ENCODE measurements around the gene PPP1R2. TPM values are rescaled to one million over a fixed set of nuclear protein-coding genes. Genes with fewer than 3 reads are reported as not detected.

The PPP1R2 gene
- total RNA-seq, 1 donor = 203 TPM

- peaks cover 3% of the 10 kb centered on the region for H3K27me3 ChIP-seq (ENCODE audit: insufficient read depth, low read length)
- DNase-seq (ENCODE audit: insufficient read length, low spot score, missing footprints) = no peak
- no peaks in the 10 kb centered on the region for H4K20me1 ChIP-seq (ENCODE audit: insufficient read depth, low read length)
- H3K36me3 ChIP-seq (ENCODE audit: insufficient read depth, low read length) = no peaks in the 10 kb centered on the region
- H2AFZ ChIP-seq (ENCODE audit: low read length) = no peak overlapping the region
- H3K4me1 ChIP-seq (ENCODE audit: insufficient read depth, low read length) = peaks cover 22% of the 10 kb centered on the region
- TF ChIP-seq CTCF (IDR thresholded peaks at IDR 0.05; ENCODE audit: extremely low read depth, low read depth, low read length) = no peak
- no peak overlapping the region for H3K4me3 ChIP-seq (ENCODE audit: insufficient read depth, low read length)
- H3K4me2 ChIP-seq (ENCODE audit: insufficient read depth, low read length) = no peak overlapping the region
- H3K79me2 ChIP-seq (ENCODE audit: insufficient read depth, low read length) = no peaks in the 10 kb centered on the region
- no peak overlapping the region for H3K27ac ChIP-seq (ENCODE audit: low read depth, low read length)
- H3K9me3 ChIP-seq (ENCODE audit: low read depth, low read length) = no peaks in the 10 kb centered on the region
Measured at GRCh38 chr3:195548987-195549386, 5.9 kb upstream of the PPP1R2 start.

GRCh38 chr3:195548501-195548900 lies 5.4 kb upstream of the PPP1R2 start:
- no peak for DNase-seq (ENCODE audit: insufficient read length, low spot score, missing footprints)
- H3K27me3 ChIP-seq (ENCODE audit: insufficient read depth, low read length) = peaks cover 3% of the 10 kb centered on the region
- no peaks in the 10 kb centered on the region for H3K9me3 ChIP-seq (ENCODE audit: low read depth, low read length)
- no peaks in the 10 kb centered on the region for H3K36me3 ChIP-seq (ENCODE audit: insufficient read depth, low read length)
- no peak for TF ChIP-seq CTCF (IDR thresholded peaks at IDR 0.05; ENCODE audit: extremely low read depth, low read depth, low read length)
- H3K4me2 ChIP-seq (ENCODE audit: insufficient read depth, low read length) = no peak overlapping the region
- H4K20me1 ChIP-seq (ENCODE audit: insufficient read depth, low read length) = no peaks in the 10 kb centered on the region
- H3K79me2 ChIP-seq (ENCODE audit: insufficient read depth, low read length) = no peaks in the 10 kb centered on the region
- peaks cover 26% of the 10 kb centered on the region for H3K4me1 ChIP-seq (ENCODE audit: insufficient read depth, low read length)
- no peak overlapping the region for H3K4me3 ChIP-seq (ENCODE audit: insufficient read depth, low read length)
- H2AFZ ChIP-seq (ENCODE audit: low read length) = no peak overlapping the region
- H3K27ac ChIP-seq (ENCODE audit: low read depth, low read length) = no peak overlapping the region

- Histone ChIP-seq H2AFZ (ENCODE audit: low read length) (no peak overlapping the region), H3K4me2 (ENCODE audit: insufficient read depth, low read length) (no peak overlapping the region), H3K36me3 (ENCODE audit: insufficient read depth, low read length) (no peaks in the 10 kb centered on the region), H3K27ac (ENCODE audit: low read depth, low read length) (no peak overlapping the region), H3K4me1 (ENCODE audit: insufficient read depth, low read length) (peaks cover 28% of the 10 kb centered on the region), H3K27me3 (ENCODE audit: insufficient read depth, low read length) (peaks cover 3% of the 10 kb centered on the region), H3K9me3 (ENCODE audit: low read depth, low read length) (no peaks in the 10 kb centered on the region), H3K4me3 (ENCODE audit: insufficient read depth, low read length) (no peak overlapping the region), H3K79me2 (ENCODE audit: insufficient read depth, low read length) (no peaks in the 10 kb centered on the region), H4K20me1 (ENCODE audit: insufficient read depth, low read length) (no peaks in the 10 kb centered on the region)
- DNase-seq (ENCODE audit: insufficient read length, low spot score, missing footprints) = no peak
- TF ChIP-seq CTCF (IDR thresholded peaks at IDR 0.05; ENCODE audit: extremely low read depth, low read depth, low read length) = no peak
Measured at GRCh38 chr3:195548006-195548405, 4.9 kb upstream of the PPP1R2 start.

- Histone ChIP-seq H3K4me2 (ENCODE audit: insufficient read depth, low read length) (peak overlapping the region; percentile 56), H4K20me1 (ENCODE audit: insufficient read depth, low read length) (peaks cover 12% of the 10 kb centered on the region), H3K79me2 (ENCODE audit: insufficient read depth, low read length) (peaks cover 18% of the 10 kb centered on the region), H3K9me3 (ENCODE audit: low read depth, low read length) (no peaks in the 10 kb centered on the region), H3K27me3 (ENCODE audit: insufficient read depth, low read length) (peaks cover 3% of the 10 kb centered on the region), H3K4me1 (ENCODE audit: insufficient read depth, low read length) (peaks cover 35% of the 10 kb centered on the region), H3K36me3 (ENCODE audit: insufficient read depth, low read length) (no peaks in the 10 kb centered on the region), H3K27ac (ENCODE audit: low read depth, low read length) (no peak overlapping the region), H3K4me3 (ENCODE audit: insufficient read depth, low read length) (peak overlapping the region; percentile 33), H2AFZ (ENCODE audit: low read length) (no peak overlapping the region)
- no peak for TF ChIP-seq CTCF (IDR thresholded peaks at IDR 0.05; ENCODE audit: extremely low read depth, low read depth, low read length)
- DNase-seq (ENCODE audit: insufficient read length, low spot score, missing footprints) = peak; percentile 87
Measured at GRCh38 chr3:195546130-195546560, 3.0 kb upstream of the PPP1R2 start.
